ENCODE results near the gene DNTTIP2.
"Not testable (repeated sequence)": the region's sequence is repeated elsewhere in the genome, so short reads cannot be mapped to it uniquely, and the experiment has no call there.

The DNTTIP2 gene

DNA sequence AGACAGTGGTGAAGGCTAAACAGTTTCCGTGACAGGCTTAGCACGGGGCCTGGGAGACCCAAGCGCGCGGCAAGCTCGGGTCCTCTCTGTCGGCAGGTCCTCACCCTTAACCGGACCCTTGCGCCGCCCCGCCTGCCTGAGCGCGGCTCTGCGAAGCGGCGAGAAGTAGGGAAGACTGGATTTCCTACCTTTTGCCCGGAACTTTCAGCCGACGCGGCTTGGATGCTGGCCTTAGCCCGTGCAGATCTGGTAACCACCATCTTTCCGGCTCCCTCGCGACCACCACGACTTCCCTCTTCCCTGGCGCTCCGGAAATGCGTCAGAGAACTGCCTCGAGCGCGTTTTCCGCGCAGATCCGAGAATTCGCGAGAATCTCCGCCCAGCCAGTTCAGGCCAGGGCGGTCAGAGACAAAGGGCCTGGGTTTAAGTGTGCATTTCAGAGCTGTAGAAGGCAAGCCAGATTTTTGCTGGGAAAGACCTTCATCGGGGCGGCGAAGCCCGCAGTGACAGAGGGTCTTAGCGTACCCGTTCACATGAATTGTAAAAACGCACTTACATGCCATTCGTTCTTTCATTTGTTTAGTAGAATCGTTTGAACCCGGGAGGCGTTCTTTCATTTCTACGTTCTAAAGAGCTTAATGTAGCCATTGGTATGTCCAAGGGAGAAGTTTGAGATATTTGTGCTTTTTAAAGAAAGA, at the start of gene DNTTIP2:
DNTTIP2 (minus strand) TSS at position 318 of the 698 bp plus-strand sequence; CDS start at position 260, 58 bp downstream.
- Histone ChIP-seq H3K9me3 (ENCODE audit: control insufficient read depth in 2 of 2, low read length in 2 of 2) (no peaks in the 10 kb centered on the region), H3K27ac (ENCODE audit: low read length) (peak within 1 kb of the TSS; percentile 94), H3K9ac (ENCODE audit: low read length in 2 of 2) (peak within 1 kb of the TSS; percentile 96 to 98), H3K36me3 (ENCODE audit: control insufficient read depth in 2 of 2, insufficient read depth in 2 of 2, low read length in 2 of 2) (peaks cover 14 to 22% of the 10 kb centered on the region in 2 donors), H3K4me1 (ENCODE audit: control insufficient read depth, insufficient read depth, low read length) (peaks cover 11% of the 10 kb centered on the region), H3K27me3 (ENCODE audit: control insufficient read depth in 1 of 2, insufficient read depth in 2 of 2, low read length in 2 of 2) (no peaks in the 10 kb centered on the region), H3K4me3 (ENCODE audit: low read length in 2 of 2) (peak within 1 kb of the TSS; percentile 83 to 98)

DNA sequence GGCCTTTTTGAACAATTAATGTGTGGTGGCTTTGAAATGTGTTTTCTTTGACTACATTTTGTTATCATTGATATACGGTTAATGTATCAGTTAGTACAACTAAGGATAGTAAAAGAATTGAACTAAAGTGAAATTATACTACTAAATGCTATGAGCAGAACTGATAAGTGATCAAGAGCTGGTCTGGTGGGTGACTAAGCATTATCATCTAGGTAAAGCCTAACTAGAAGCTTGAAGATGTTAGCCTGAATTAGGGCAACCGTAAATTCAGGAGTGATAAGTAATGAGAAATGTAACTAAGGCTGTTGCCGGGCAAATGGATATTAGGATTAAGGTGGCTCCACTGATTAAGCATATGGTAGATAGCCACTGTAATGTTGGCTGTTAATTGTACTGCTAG, 46.2 kb upstream of the DNTTIP2 start:
- Histone ChIP-seq H3K9ac (ENCODE audit: low read length in 2 of 2) (no peak overlapping the region), H3K27me3 (ENCODE audit: control insufficient read depth in 1 of 2, insufficient read depth in 2 of 2, low read length in 2 of 2) (no peaks in the 10 kb centered on the region), H3K9me3 (ENCODE audit: control insufficient read depth in 2 of 2, low read length in 2 of 2) (no peaks in the 10 kb centered on the region), H3K36me3 (ENCODE audit: control insufficient read depth in 2 of 2, insufficient read depth in 2 of 2, low read length in 2 of 2) (no peaks in the 10 kb centered on the region), H3K4me1 (ENCODE audit: control insufficient read depth, insufficient read depth, low read length) (no peaks in the 10 kb centered on the region), H3K27ac (ENCODE audit: low read length) (no peak overlapping the region), H3K4me3 (ENCODE audit: low read length in 2 of 2) (no peak overlapping the region)

- H3K9me3 ChIP-seq (ENCODE audit: control insufficient read depth in 2 of 2, low read length in 2 of 2) = no peaks in the 10 kb centered on the region
- H3K36me3 ChIP-seq (ENCODE audit: control insufficient read depth in 2 of 2, insufficient read depth in 2 of 2, low read length in 2 of 2) = no peaks in the 10 kb centered on the region
- H3K27ac ChIP-seq (ENCODE audit: low read length) = no peak overlapping the region
- H3K4me3 ChIP-seq (ENCODE audit: low read length in 2 of 2) = no peak overlapping the region
- no peaks in the 10 kb centered on the region for H3K27me3 ChIP-seq (ENCODE audit: control insufficient read depth in 1 of 2, insufficient read depth in 2 of 2, low read length in 2 of 2)
- no peaks in the 10 kb centered on the region for H3K4me1 ChIP-seq (ENCODE audit: control insufficient read depth, insufficient read depth, low read length)
- H3K9ac ChIP-seq (ENCODE audit: low read length in 2 of 2) = no peak overlapping the region
Observed at GRCh38 chr1:93919780-93920179, 40.8 kb upstream of the DNTTIP2 start.

GRCh38 chr1:93917302-93917701, 38.3 kb upstream of the DNTTIP2 start:
- no peak overlapping the region for H3K9ac ChIP-seq (ENCODE audit: low read length in 2 of 2)
- no peak overlapping the region for H3K27ac ChIP-seq (ENCODE audit: low read length)
- no peaks in the 10 kb centered on the region for H3K4me1 ChIP-seq (ENCODE audit: control insufficient read depth, insufficient read depth, low read length)
- no peaks in the 10 kb centered on the region for H3K36me3 ChIP-seq (ENCODE audit: control insufficient read depth in 2 of 2, insufficient read depth in 2 of 2, low read length in 2 of 2)
- H3K9me3 ChIP-seq (ENCODE audit: control insufficient read depth in 2 of 2, low read length in 2 of 2) = no peaks in the 10 kb centered on the region
- no peak overlapping the region for H3K4me3 ChIP-seq (ENCODE audit: low read length in 2 of 2)
- H3K27me3 ChIP-seq (ENCODE audit: control insufficient read depth in 1 of 2, insufficient read depth in 2 of 2, low read length in 2 of 2) = no peaks in the 10 kb centered on the region

GRCh38 chr1:93910880-93911279, 31.9 kb upstream of the DNTTIP2 start:
- H3K27me3 ChIP-seq (ENCODE audit: control insufficient read depth in 1 of 2, insufficient read depth in 2 of 2, low read length in 2 of 2); H3K9me3 ChIP-seq (ENCODE audit: control insufficient read depth in 2 of 2, low read length in 2 of 2); H3K27ac ChIP-seq (ENCODE audit: low read length); H3K36me3 ChIP-seq (ENCODE audit: control insufficient read depth in 2 of 2, insufficient read depth in 2 of 2, low read length in 2 of 2); H3K4me3 ChIP-seq (ENCODE audit: low read length in 2 of 2); H3K4me1 ChIP-seq (ENCODE audit: control insufficient read depth, insufficient read depth, low read length); H3K9ac ChIP-seq (ENCODE audit: low read length in 2 of 2): not testable (repeated sequence)

DNA sequence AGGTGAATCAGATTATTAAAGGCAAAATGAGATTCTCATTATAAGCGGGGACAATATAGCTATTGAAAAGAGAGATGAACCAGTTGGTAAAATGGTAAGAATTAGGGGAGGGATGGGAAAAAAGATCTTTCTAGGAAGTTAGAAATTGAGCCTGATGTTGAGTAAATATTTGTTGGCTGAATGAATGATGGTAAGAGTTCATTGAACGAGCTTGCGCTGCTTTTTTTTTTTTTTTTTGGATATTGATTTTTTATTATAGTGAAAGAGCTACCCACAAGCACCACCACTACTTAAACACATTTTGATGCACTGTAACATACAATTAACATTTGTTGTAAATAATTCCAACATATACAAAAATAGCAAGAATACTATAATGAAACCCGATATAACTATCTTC, 31.3 kb upstream of the DNTTIP2 start:
- Histone ChIP-seq H3K27ac (ENCODE audit: low read length) (peak overlapping the region; percentile 58), H3K9ac (ENCODE audit: low read length in 2 of 2) (no peak overlapping the region), H3K27me3 (ENCODE audit: control insufficient read depth in 1 of 2, insufficient read depth in 2 of 2, low read length in 2 of 2) (no peaks in the 10 kb centered on the region), H3K9me3 (ENCODE audit: control insufficient read depth in 2 of 2, low read length in 2 of 2) (peaks cover 0 to 4% of the 10 kb centered on the region in 2 donors), H3K4me1 (ENCODE audit: control insufficient read depth, insufficient read depth, low read length) (peaks cover 8% of the 10 kb centered on the region), H3K36me3 (ENCODE audit: control insufficient read depth in 2 of 2, insufficient read depth in 2 of 2, low read length in 2 of 2) (no peaks in the 10 kb centered on the region), H3K4me3 (ENCODE audit: low read length in 2 of 2) (no peak overlapping the region)

DNA sequence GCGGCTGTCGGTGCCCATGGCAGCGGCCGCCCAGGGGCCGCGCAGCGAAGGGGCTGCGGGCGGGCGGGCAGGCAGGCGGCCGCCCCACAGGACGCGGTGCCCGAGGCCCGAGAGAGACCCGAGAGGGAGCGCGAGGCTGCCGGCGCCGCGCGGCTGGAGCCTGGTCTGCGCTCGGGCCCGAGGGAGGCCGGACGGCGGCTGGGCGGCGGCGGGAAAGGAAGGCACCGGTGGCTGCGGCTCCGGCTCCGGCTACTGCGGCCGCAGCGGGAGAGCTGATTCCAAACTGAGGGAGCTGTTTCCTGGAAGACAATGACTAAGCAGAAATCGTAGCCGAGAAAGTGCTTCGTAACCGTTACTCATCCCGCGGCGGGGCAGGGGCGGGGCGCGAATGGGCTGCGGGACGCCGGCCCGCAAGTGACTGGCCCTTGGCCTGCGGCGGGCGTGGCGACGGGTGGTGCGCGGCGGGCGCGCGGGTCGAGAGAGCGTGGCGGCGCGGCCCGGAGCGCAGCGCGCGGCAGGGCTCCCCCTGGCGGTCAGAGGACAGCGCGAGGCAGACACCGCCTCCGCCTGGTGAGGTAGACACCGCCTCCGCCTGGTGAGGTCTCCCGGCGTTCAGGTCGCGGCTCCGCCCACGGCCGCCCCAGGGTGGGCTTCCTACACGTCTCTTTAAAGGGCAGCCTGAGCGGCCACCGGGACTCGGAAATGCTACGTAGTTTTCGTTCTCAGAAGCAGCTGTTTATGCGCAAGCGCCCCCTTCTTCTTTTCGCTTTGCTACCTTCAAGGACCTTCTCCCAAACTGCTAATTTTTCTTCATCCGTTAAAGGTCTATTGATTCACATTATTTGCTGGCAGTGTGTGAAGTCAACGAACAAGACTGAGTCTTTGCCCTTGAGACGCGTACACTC, 30.4 kb upstream of the DNTTIP2 start, which contains the start of gene GCLM:
GCLM (minus strand) TSS at position 285 of the 905 bp plus-strand sequence; CDS start at position 18, 267 bp downstream.
- Histone ChIP-seq H3K9ac (ENCODE audit: low read length in 2 of 2) (peak within 1 kb of the TSS; percentile 55 to 64), H3K4me3 (ENCODE audit: low read length in 2 of 2) (peak within 1 kb of the TSS; percentile 78 to 80), H3K27ac (ENCODE audit: low read length) (peak within 1 kb of the TSS; percentile 58), H3K9me3 (ENCODE audit: control insufficient read depth in 2 of 2, low read length in 2 of 2) (peaks cover 0 to 4% of the 10 kb centered on the region in 2 donors), H3K27me3 (ENCODE audit: control insufficient read depth in 1 of 2, insufficient read depth in 2 of 2, low read length in 2 of 2) (no peaks in the 10 kb centered on the region), H3K4me1 (ENCODE audit: control insufficient read depth, insufficient read depth, low read length) (peaks cover 8% of the 10 kb centered on the region), H3K36me3 (ENCODE audit: control insufficient read depth in 2 of 2, insufficient read depth in 2 of 2, low read length in 2 of 2) (no peaks in the 10 kb centered on the region)

DNA sequence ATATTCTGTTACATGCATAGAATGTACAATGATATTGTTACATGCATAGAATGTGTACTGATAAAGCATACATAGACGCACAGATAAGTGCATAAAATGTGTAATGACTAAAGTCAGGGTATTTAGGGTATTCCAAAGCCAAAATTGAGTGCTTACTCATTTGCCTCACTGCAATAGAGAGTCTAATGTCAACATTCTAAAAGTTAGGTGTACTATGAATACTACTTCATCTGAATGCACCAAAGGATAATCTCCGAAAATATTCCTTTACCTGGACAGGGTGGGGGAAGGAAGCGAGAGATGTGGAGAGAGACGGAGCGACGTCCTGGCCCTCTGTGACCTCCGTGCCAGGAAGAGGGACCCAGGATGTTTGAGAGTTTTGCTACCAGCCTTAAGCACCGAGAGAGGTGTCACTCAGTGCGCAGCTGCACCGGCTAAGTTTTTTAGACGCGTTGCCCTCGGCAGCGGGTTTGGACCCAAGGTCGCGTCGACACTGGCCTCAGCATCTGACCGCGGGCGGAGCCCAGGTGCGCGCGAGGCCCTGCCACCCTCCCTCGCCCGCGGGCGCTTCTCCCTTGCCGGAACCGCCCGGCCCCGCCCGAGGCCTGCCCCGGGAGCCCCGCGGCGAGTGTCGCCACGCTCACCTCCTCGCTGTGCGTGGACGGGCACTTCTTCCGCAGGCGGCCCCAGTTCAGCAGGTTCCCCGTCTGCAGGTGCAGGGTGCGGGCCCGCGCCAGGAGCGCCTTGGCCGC, 29.6 kb upstream of the DNTTIP2 start:
- peak overlapping the region; percentile 78 to 80 for H3K4me3 ChIP-seq (ENCODE audit: low read length in 2 of 2)
- peaks cover 0 to 4% of the 10 kb centered on the region in 2 donors for H3K9me3 ChIP-seq (ENCODE audit: control insufficient read depth in 2 of 2, low read length in 2 of 2)
- H3K27ac ChIP-seq (ENCODE audit: low read length) = no peak overlapping the region
- H3K27me3 ChIP-seq (ENCODE audit: control insufficient read depth in 1 of 2, insufficient read depth in 2 of 2, low read length in 2 of 2) = no peaks in the 10 kb centered on the region
- H3K4me1 ChIP-seq (ENCODE audit: control insufficient read depth, insufficient read depth, low read length) = peaks cover 8% of the 10 kb centered on the region
- H3K36me3 ChIP-seq (ENCODE audit: control insufficient read depth in 2 of 2, insufficient read depth in 2 of 2, low read length in 2 of 2) = no peaks in the 10 kb centered on the region
- peak overlapping the region; percentile 55 to 64 for H3K9ac ChIP-seq (ENCODE audit: low read length in 2 of 2)

DNA sequence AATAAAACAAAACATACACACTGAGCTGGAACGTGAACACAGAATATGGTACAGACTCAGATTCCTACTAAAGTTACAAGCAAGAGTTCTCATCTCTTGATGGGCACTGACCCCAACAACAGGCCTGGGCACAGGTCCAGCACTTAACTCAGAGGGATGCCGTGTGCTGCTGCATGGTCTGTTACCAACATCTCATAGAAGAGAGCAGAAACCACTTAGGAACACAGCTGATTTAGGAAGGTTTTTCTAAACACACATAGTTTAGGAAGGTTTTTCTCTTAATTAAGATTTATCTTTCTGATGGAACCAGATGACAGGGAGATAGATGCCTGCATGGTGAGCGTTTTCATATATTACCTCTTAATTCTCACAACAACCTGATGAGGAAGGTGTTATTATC, 28.7 kb upstream of the DNTTIP2 start:
- no peak overlapping the region for H3K4me3 ChIP-seq (ENCODE audit: low read length in 2 of 2)
- H3K9ac ChIP-seq (ENCODE audit: low read length in 2 of 2) = no peak overlapping the region
- H3K27ac ChIP-seq (ENCODE audit: low read length) = no peak overlapping the region

DNA sequence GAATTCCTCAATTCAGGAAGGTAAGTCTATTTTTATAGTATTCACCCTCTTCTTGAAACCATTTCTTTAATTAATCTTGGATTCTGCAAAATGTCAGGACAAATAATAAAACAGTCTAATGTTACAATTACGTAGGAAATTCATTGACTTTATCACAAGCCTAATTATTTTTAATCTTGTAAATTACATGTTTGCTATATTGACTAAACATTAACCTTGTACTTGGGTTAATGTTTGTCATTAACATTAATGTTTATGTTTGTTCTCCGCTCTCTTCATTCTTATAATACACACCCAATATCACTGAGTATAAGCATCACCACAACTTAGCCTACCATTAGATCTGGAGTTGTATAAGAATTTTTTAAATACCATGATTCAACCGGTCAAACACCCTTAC, 27.5 kb upstream of the DNTTIP2 start:
- Histone ChIP-seq H3K4me1 (ENCODE audit: control insufficient read depth, insufficient read depth, low read length) (peaks cover 8% of the 10 kb centered on the region), H3K9ac (ENCODE audit: low read length in 2 of 2) (no peak overlapping the region), H3K9me3 (ENCODE audit: control insufficient read depth in 2 of 2, low read length in 2 of 2) (peaks cover 0 to 4% of the 10 kb centered on the region in 2 donors), H3K4me3 (ENCODE audit: low read length in 2 of 2) (no peak overlapping the region), H3K27me3 (ENCODE audit: control insufficient read depth in 1 of 2, insufficient read depth in 2 of 2, low read length in 2 of 2) (no peaks in the 10 kb centered on the region), H3K36me3 (ENCODE audit: control insufficient read depth in 2 of 2, insufficient read depth in 2 of 2, low read length in 2 of 2) (no peaks in the 10 kb centered on the region), H3K27ac (ENCODE audit: low read length) (no peak overlapping the region)

More for the DNA sequence above, 28.7 kb upstream of the DNTTIP2 start:
- H3K36me3 ChIP-seq (ENCODE audit: control insufficient read depth in 2 of 2, insufficient read depth in 2 of 2, low read length in 2 of 2) = no peaks in the 10 kb centered on the region
- H3K27me3 ChIP-seq (ENCODE audit: control insufficient read depth in 1 of 2, insufficient read depth in 2 of 2, low read length in 2 of 2) = no peaks in the 10 kb centered on the region
- peaks cover 8% of the 10 kb centered on the region for H3K4me1 ChIP-seq (ENCODE audit: control insufficient read depth, insufficient read depth, low read length)
- peaks cover 0 to 4% of the 10 kb centered on the region in 2 donors for H3K9me3 ChIP-seq (ENCODE audit: control insufficient read depth in 2 of 2, low read length in 2 of 2)

All from stomach smooth muscle (tissue), 2 donors.